Testis (tissue), 3 donors: ENCODE results near the gene UBE2QL1. TPM values are rescaled to one million over a fixed set of nuclear protein-coding genes. Genes with fewer than 3 reads are reported as not detected.

Source experiments
- DNase-seq: peaks from one replicate; pipeline ENCODE4 v3.0.0-alpha.2; 2019
- H3K27ac ChIP-seq, 2 donors: fragments of 200-600 bp; sonication (generic); one replicate each; pipeline ENCODE4 v1.5.1; 2019
- H3K27me3 ChIP-seq: fragments of 200-600 bp; sonication (generic); one replicate; pipeline ENCODE4 v1.5.1; 2019
- H3K36me3 ChIP-seq: fragments of 200-600 bp; sonication (generic); one replicate; pipeline ENCODE4 v1.5.1; 2017; ENCODE audit warnings: low read depth; ENCODE audit errors: missing control alignments
- H3K4me1 ChIP-seq: fragments of 200-600 bp; sonication (generic); one replicate; pipeline ENCODE4 v1.5.1; 2019
- H3K4me3 ChIP-seq, 2 donors: fragments of 200-600 bp; sonication (generic); one replicate each; pipeline ENCODE4 v1.5.1; 2017 to 2019
- H3K9me3 ChIP-seq: fragments of 200-600 bp; sonication (generic); one replicate; pipeline ENCODE4 v1.5.1; 2017
- CTCF ChIP-seq, 3 experiments: fragments of 450-650 bp in 2 of 3; fragments of 200-600 bp in 1 of 3; sonication (generic) in 1 of 3; IDR thresholded peaks; one replicate each; pipeline ENCODE4 v1.5.1; 2016 to 2019; ENCODE audit warnings: antibody characterized with exemption in 3 of 3, mild to moderate bottlenecking in 2 of 3, moderate library complexity in 1 of 3
- POLR2A ChIP-seq: fragments of 450-650 bp; IDR thresholded peaks from one replicate; pipeline ENCODE4 v1.6.1; 2017; ENCODE audit warnings: antibody characterized with exemption, mild to moderate bottlenecking, moderate library complexity
- WGBS, 2 donors: methylation state at CpG; one replicate each; pipeline ENCODE4 v1.1.5; 2018; 5-methylcytosine and 5-hydroxymethylcytosine counted together
- intact Hi-C: fragments of 100-400 bp; cut with DNase I; formaldehyde crosslinking; loops from one replicate; pipeline ENCODE4 v1.15.1; 2023; ENCODE audit warnings: low total_unique reads
- polyA plus RNA-seq: library from polyadenylated mRNA; stranded (reverse); fragments of 350-450 nt; fragmentation: Illumina TruSeq; extraction: RNeasy Lipid Tissue Mini Kit (QIAGEN cat#74804); gene quantifications from one replicate; pipeline ENCODE4 v1.2.3, GENCODE V29; 2014; ENCODE audit warnings: low read depth, low replicate concordance; ENCODE audit not compliant: insufficient read depth
- total RNA-seq, 2 donors: library from RNA; depleted of rRNA; stranded (reverse); fragments of >200 nt; gene quantifications; one replicate each; pipeline ENCODE4 v1.2.3, GENCODE V29; 2016

The UBE2QL1 gene
- total and polyA plus RNA-seq, 3 donors from 2014 or later: 1.9 to 3.2 (median 2.0) TPM

- no peaks in the 10 kb centered on the region for H3K36me3 ChIP-seq
- no peak overlapping the region for H3K4me3 ChIP-seq
- intact Hi-C loops: no loop called here
- H3K4me1 ChIP-seq: no peaks in the 10 kb centered on the region
- 82 to 89% methylated on average over 11 to 12 of the region's 12 CpGs for WGBS, 2 donors
- no peak for DNase-seq
- H3K9me3 ChIP-seq: no peaks in the 10 kb centered on the region
- H3K27me3 ChIP-seq: no peaks in the 10 kb centered on the region
- H3K27ac ChIP-seq: no peak overlapping the region
- TF ChIP-seq CTCF (IDR thresholded peaks at IDR 0.05) (no peak), POLR2A (no peak)
These were observed 79.2 kb downstream of the UBE2QL1 start for GRCh38 chr5:6527749-6528455.

GRCh38 chr5:6535594-6535993 is 86.9 kb downstream of the UBE2QL1 start:
- Histone ChIP-seq H3K4me1 (no peaks in the 10 kb centered on the region), H3K27me3 (no peaks in the 10 kb centered on the region), H3K36me3 (no peaks in the 10 kb centered on the region), H3K4me3 (no peak overlapping the region), H3K9me3 (no peaks in the 10 kb centered on the region), H3K27ac (no peak overlapping the region)
- intact Hi-C loops: no loop called here
- no peak for DNase-seq
- no peak for TF ChIP-seq POLR2A
- no peak for TF ChIP-seq CTCF (IDR thresholded peaks at IDR 0.05)
- WGBS, 2 donors: 85 to 93% methylated on average over 2 of the region's 2 CpGs

- no peaks in the 10 kb centered on the region for H3K4me1 ChIP-seq
- no peak overlapping the region for H3K4me3 ChIP-seq
- WGBS, 2 donors: 93 to 95% methylated on average over 1 of the region's 1 CpG
- no peaks in the 10 kb centered on the region for H3K9me3 ChIP-seq
- DNase-seq: no peak
- H3K27ac ChIP-seq: no peak overlapping the region
- no peaks in the 10 kb centered on the region for H3K27me3 ChIP-seq
- TF ChIP-seq CTCF (IDR thresholded peaks at IDR 0.05) (no peak), POLR2A (no peak)
- intact Hi-C loops: no loop called here
- H3K36me3 ChIP-seq: no peaks in the 10 kb centered on the region
These were observed 90.4 kb downstream of the UBE2QL1 start for GRCh38 chr5:6539060-6539459.

GRCh38 chr5:6540111-6540827 is 91.6 kb downstream of the UBE2QL1 start:
- no peaks in the 10 kb centered on the region for H3K9me3 ChIP-seq
- WGBS, 2 donors: 86 to 94% methylated on average over 6 of the region's 6 CpGs
- H3K27me3 ChIP-seq: no peaks in the 10 kb centered on the region
- intact Hi-C loops: no loop called here
- H3K4me1 ChIP-seq: no peaks in the 10 kb centered on the region
- no peak overlapping the region for H3K4me3 ChIP-seq
- H3K27ac ChIP-seq: no peak overlapping the region
- no peak for DNase-seq
- H3K36me3 ChIP-seq: no peaks in the 10 kb centered on the region
- no peak for TF ChIP-seq POLR2A
- TF ChIP-seq CTCF (IDR thresholded peaks at IDR 0.05): no peak
